K562 (cell line): ENCODE measurements around the gene HOXC11. TPM values are rescaled to one million over a fixed set of nuclear protein-coding genes. Genes with fewer than 3 reads are reported as not detected.

Experiments
- ATF4 ChIP-seq: fragments of 450-650 bp; formaldehyde crosslinking; IDR thresholded peaks from 2 replicates; pipeline ENCODE4 v1.4.0; 2022; ENCODE audit warnings: mild to moderate bottlenecking, moderate library complexity
- ERF ChIP-seq: fragments of 450-650 bp; formaldehyde crosslinking; IDR thresholded peaks from 2 replicates; pipeline ENCODE4 v1.4.0; 2020; ENCODE audit warnings: mild to moderate bottlenecking, mixed read lengths
- FOXP4 ChIP-seq: sonication (generic); formaldehyde crosslinking; IDR thresholded peaks from 2 replicates; pipeline ENCODE4 v1.8.0; 2022; ENCODE audit warnings: mild to moderate bottlenecking, missing genetic modification reagents, borderline replicate concordance
- HDAC1 ChIP-seq, 2 experiments: fragments of 450-650 bp; IDR thresholded peaks; 2 replicates each; pipeline ENCODE4 v1.6.1; 2016 to 2017; ENCODE audit warnings: inconsistent platforms in 1 of 2, mild to moderate bottlenecking in 1 of 2, moderate library complexity in 1 of 2
- MAFF ChIP-seq: IDR thresholded peaks from 2 replicates; pipeline ENCODE4 v1.6.1; 2012; ENCODE audit warnings: low read length, improper control_type of control experiment
- MEIS2 ChIP-seq: fragments of 450-650 bp; IDR thresholded peaks from 2 replicates; pipeline ENCODE4 v1.6.1; 2014; ENCODE audit warnings: mild to moderate bottlenecking; ENCODE audit not compliant: partially characterized antibody
- MLX ChIP-seq, 2 experiments: fragments of 450-650 bp in 1 of 2; sonication (generic) in 1 of 2; formaldehyde crosslinking; conservative IDR thresholded peaks; 2 replicates each; pipeline versions ENCODE4 v1.4.0 to v1.8.1; 2020 to 2022; ENCODE audit warnings: mild to moderate bottlenecking in 1 of 2, missing genetic modification reagents in 1 of 2
- MTA3 ChIP-seq: fragments of 450-650 bp; formaldehyde crosslinking; IDR thresholded peaks from 2 replicates; pipeline ENCODE4 v1.6.1; 2017; ENCODE audit warnings: mild to moderate bottlenecking, borderline replicate concordance
- RBFOX2 ChIP-seq: fragments of 200-400 bp; formaldehyde crosslinking; IDR thresholded peaks from 2 replicates; pipeline ENCODE4 v1.6.1; 2017; ENCODE audit warnings: low read depth, mild to moderate bottlenecking, low read length, moderate library complexity
- RREB1 ChIP-seq: fragments of 250-450 bp; sonication (Bioruptor Pico); IDR thresholded peaks from 2 replicates; pipeline ENCODE4 v1.4.0; 2020
- TARDBP ChIP-seq: fragments of 450-650 bp; IDR thresholded peaks from 2 replicates; pipeline ENCODE4 v1.6.1; 2016
- U2AF1 ChIP-seq: fragments of 200-400 bp; formaldehyde crosslinking; optimal IDR thresholded peaks from 2 replicates; pipeline ENCODE3; 2017; ENCODE audit warnings: mild to moderate bottlenecking, low read depth, low read length, moderate library complexity
- ZNF507 ChIP-seq: conservative IDR thresholded peaks from 2 replicates; pipeline ENCODE4 v1.6.1; 2017; ENCODE audit warnings: missing genetic modification characterization, missing compliant biosample characterization
- ZNF778 ChIP-seq: fragments of 450-650 bp; formaldehyde crosslinking; IDR thresholded peaks from 2 replicates; pipeline ENCODE4 v1.4.0; 2020; ENCODE audit warnings: mild to moderate bottlenecking, moderate library complexity
- polyA plus RNA-seq, 8 experiments: library from polyadenylated mRNA; depleted of rRNA in 4 of 8; stranded (reverse) in 5 of 8; unstranded in 3 of 8; fragments of >200 nt; fragmentation: Nextera tagmentation in 2 of 8; fragmentation: Illumina TruSeq in 1 of 8; extraction: Ambion mirVana in 2 of 8; extraction: Trizol in 1 of 8; gene quantifications; 2 replicates each; pipeline versions ENCODE4 v1.2.1 to v1.2.3, GENCODE V29; 2011 to 2014; ENCODE audit warnings: inconsistent platforms in 1 of 8, missing spikeins in 1 of 8
- total RNA-seq, 7 experiments: library from RNA; depleted of rRNA in 6 of 7; stranded (reverse); fragments of >200 nt in 6 of 7; fragmentation: Illumina TruSeq in 2 of 7; extraction: Trizol in 2 of 7; gene quantifications; 2 replicates each; pipeline versions ENCODE4 v1.2.1 to v1.2.3, GENCODE V29; 2011 to 2021; ENCODE audit warnings: low replicate concordance in 1 of 7

The HOXC11 gene
- total and polyA plus RNA-seq, 9 of the 15 experiments (the other 6 are each of a cell fraction or from before 2014, with no cell fraction given), result not detected

GRCh38 chr12:54017027-54017788 is 44.3 kb downstream of the HOXC11 start (continued):
- no peak for TF ChIP-seq RREB1 (CRISPR knock-in tag)
- TF ChIP-seq MAFF, result no peak
- 0 out of 4 replicates have a peak, but pooled peaks of 1 of the 2 experiments have one; percentile 36 for TF ChIP-seq HDAC1 (IDR thresholded peaks at IDR 0.05)
- TF ChIP-seq TARDBP, result no peak
- no peak for TF ChIP-seq U2AF1
- TF ChIP-seq ZNF507 (tag), result no peak
- TF ChIP-seq MLX (CRISPR knock-in tag; conservative IDR thresholded peaks at IDR 0.05), result no peak
- TF ChIP-seq FOXP4 (CRISPR knock-in tag), result no peak
- TF ChIP-seq RBFOX2, result no peak
- no peak for TF ChIP-seq MEIS2
- TF ChIP-seq MTA3, result peak; percentile 26; the same call in 1 of the 2 replicates
- TF ChIP-seq ATF4 (CRISPR knock-in tag), result no peak
- no peak for TF ChIP-seq ERF (CRISPR knock-in tag)
- TF ChIP-seq ZNF778 (CRISPR knock-in tag), result no peak
